GM23338 (cell line): ENCODE measurements around the gene CMYA5. TPM values are rescaled to one million over a fixed set of nuclear protein-coding genes. Genes with fewer than 3 reads are reported as not detected.

Experiments used
- ATAC-seq: fragments of 200-7000 bp; cut with Tn5 transposase; 3 replicates; pipeline ENCODE4 v1.9.1; 2020
- DNase-seq: peaks from one replicate; pipeline ENCODE4 v3.0.0-alpha.2; 2015; ENCODE audit warnings: low spot score
- H2AFZ ChIP-seq: fragments of 200-600 bp; sonication (generic); 2 replicates; pipeline ENCODE4 v1.8.0; 2016; ENCODE audit warnings: antibody characterized with exemption, mild to moderate bottlenecking, moderate library complexity
- H3F3A ChIP-seq: fragments of 200-600 bp; sonication (generic); replicated peaks from 2 replicates; pipeline ENCODE4 v1.8.0; 2017; ENCODE audit warnings: antibody characterized with exemption, mixed run types, low read depth
- H3K27ac ChIP-seq: fragments of 200-600 bp; sonication (generic); 2 replicates; pipeline ENCODE4 v1.6.1; 2016; ENCODE audit warnings: low read depth
- H3K27me3 ChIP-seq: fragments of 200-600 bp; sonication (generic); 2 replicates; pipeline ENCODE4 v1.8.0; 2016; ENCODE audit warnings: mild to moderate bottlenecking, mixed run types, moderate library complexity; ENCODE audit not compliant: insufficient read depth
- H3K36me3 ChIP-seq: fragments of 200-600 bp; sonication (generic); 2 replicates; pipeline ENCODE4 v1.8.0; 2016; ENCODE audit warnings: mild to moderate bottlenecking; ENCODE audit not compliant: insufficient read depth
- H3K4me1 ChIP-seq: fragments of 200-600 bp; sonication (generic); 2 replicates; pipeline ENCODE4 v1.8.0; 2016; ENCODE audit warnings: mild to moderate bottlenecking, moderate library complexity; ENCODE audit not compliant: insufficient read depth
- H3K4me2 ChIP-seq: fragments of 200-600 bp; sonication (generic); 2 replicates; pipeline ENCODE4 v1.7.1; 2017; ENCODE audit warnings: mixed run types
- H3K4me3 ChIP-seq: fragments of 200-600 bp; sonication (generic); 2 replicates; pipeline ENCODE4 v1.6.1; 2016; ENCODE audit warnings: mixed run types
- H3K79me2 ChIP-seq: fragments of 200-600 bp; sonication (generic); replicated peaks from 2 replicates; pipeline ENCODE4 v1.8.0; 2017; ENCODE audit warnings: mild to moderate bottlenecking; ENCODE audit not compliant: insufficient read depth
- H3K9me2 ChIP-seq: fragments of 200-600 bp; sonication (generic); 2 replicates; pipeline ENCODE4 v1.8.0; 2017; ENCODE audit not compliant: insufficient read depth
- H4K20me1 ChIP-seq: fragments of 200-600 bp; sonication (generic); replicated peaks from 2 replicates; pipeline ENCODE4 v1.8.0; 2017; ENCODE audit warnings: mild to moderate bottlenecking; ENCODE audit not compliant: insufficient read depth
- H3K27ac Mint-ChIP-seq: 2 replicates; pipeline ENCODE4 v1.8.0; 2020; ENCODE audit warnings: inconsistent platforms, mild to moderate bottlenecking, moderate library complexity, mixed read lengths
- H3K27me3 Mint-ChIP-seq: 3 replicates; pipeline ENCODE4 v1.8.0; 2022; ENCODE audit warnings: low read depth, mild to moderate bottlenecking, moderate library complexity, mixed read lengths, inconsistent platforms; ENCODE audit not compliant: insufficient read depth, poor library complexity
- H3K36me3 Mint-ChIP-seq: 3 replicates; pipeline ENCODE4 v1.8.0; 2021; ENCODE audit warnings: low read depth, mild to moderate bottlenecking, inconsistent platforms, moderate library complexity, mixed read lengths
- H3K4me1 Mint-ChIP-seq: 3 replicates; pipeline ENCODE4 v1.8.0; 2020; ENCODE audit warnings: mild to moderate bottlenecking, inconsistent platforms, mixed read lengths
- H3K4me3 Mint-ChIP-seq: 3 replicates; pipeline ENCODE4 v1.8.0; 2021; ENCODE audit warnings: moderate library complexity, mild to moderate bottlenecking, inconsistent platforms, mixed read lengths
- H3K9me3 Mint-ChIP-seq: 3 replicates; pipeline ENCODE4 v1.8.0; 2020; ENCODE audit warnings: moderate library complexity, mild to moderate bottlenecking, inconsistent platforms, mixed read lengths
- CREB1 ChIP-seq: fragments of 250-450 bp; sonication (Bioruptor Pico); IDR thresholded peaks from 2 replicates; pipeline ENCODE4 v1.5.0; 2020; ENCODE audit warnings: low read depth, mild to moderate bottlenecking, moderate library complexity
- CTCF ChIP-seq, 2 experiments: fragments of 200-600 bp in 1 of 2; sonication (generic) in 1 of 2; conservative IDR thresholded peaks; 2 replicates each; pipeline versions ENCODE4 v1.5.1 to v1.6.1; 2016 to 2017; ENCODE audit warnings: antibody characterized with exemption in 2 of 2, low read depth in 2 of 2, mild to moderate bottlenecking in 2 of 2, moderate library complexity in 1 of 2
- ETS1 ChIP-seq: IDR thresholded peaks from 2 replicates; pipeline ENCODE4 v1.6.1; 2016; ENCODE audit warnings: antibody characterized with exemption
- EZH2 ChIP-seq: fragments of 200-600 bp; sonication (generic); IDR thresholded peaks from one replicate; pipeline ENCODE4 v1.8.0; 2017; ENCODE audit warnings: antibody characterized with exemption, mild to moderate bottlenecking, low read depth; ENCODE audit not compliant: unreplicated experiment
- EZH2phosphoT487 ChIP-seq: fragments of 200-600 bp; sonication (generic); IDR thresholded peaks from one replicate; pipeline ENCODE4 v1.8.1; 2018; ENCODE audit warnings: antibody characterized with exemption; ENCODE audit not compliant: unreplicated experiment
- JUNB ChIP-seq: IDR thresholded peaks from one replicate; pipeline ENCODE4 v1.6.1; 2016; ENCODE audit warnings: antibody characterized with exemption; ENCODE audit not compliant: unreplicated experiment
- NANOG ChIP-seq: IDR thresholded peaks from 2 replicates; pipeline ENCODE4 v1.6.1; 2016; ENCODE audit warnings: antibody characterized with exemption, borderline replicate concordance
- POLR2AphosphoS5 ChIP-seq: IDR thresholded peaks from 2 replicates; pipeline ENCODE4 v1.6.1; 2016; ENCODE audit warnings: antibody characterized with exemption, low read depth
- REST ChIP-seq: IDR thresholded peaks from one replicate; pipeline ENCODE4 v1.6.1; 2018; ENCODE audit warnings: antibody characterized with exemption; ENCODE audit not compliant: unreplicated experiment
- STAT1 ChIP-seq: IDR thresholded peaks from one replicate; pipeline ENCODE4 v1.6.1; 2016; ENCODE audit warnings: antibody characterized with exemption; ENCODE audit not compliant: unreplicated experiment
- ZNF114 ChIP-seq: fragments of 250-450 bp; sonication (Bioruptor Pico); IDR thresholded peaks from 2 replicates; pipeline ENCODE4 v1.5.0; 2020; ENCODE audit warnings: mild to moderate bottlenecking, moderate library complexity
- ZNF331 ChIP-seq: fragments of 250-450 bp; sonication (Bioruptor Pico); IDR thresholded peaks from 2 replicates; pipeline ENCODE4 v1.5.0; 2020; ENCODE audit warnings: low read depth, mild to moderate bottlenecking, moderate library complexity
- ZNF462 ChIP-seq: fragments of 250-450 bp; sonication (Bioruptor Pico); IDR thresholded peaks from 2 replicates; pipeline ENCODE4 v1.5.0; 2020; ENCODE audit warnings: mild to moderate bottlenecking, moderate library complexity
- polyA plus RNA-seq: library from polyadenylated mRNA; unstranded; fragments of >200 nt; fragmentation: Nextera tagmentation; extraction: Ambion mirVana; gene quantifications from 2 replicates; pipeline ENCODE4 v1.2.1, GENCODE V29; 2016
- total RNA-seq: library from RNA; depleted of rRNA; stranded (reverse); fragments of >200 nt; shearing (Covaris generic); gene quantifications from 2 replicates; pipeline ENCODE4 v1.2.3, GENCODE V29; 2014

The CMYA5 gene
- total and polyA plus RNA-seq, 2 experiments from 2014 or later, result 0.45 to 0.49 TPM

DNA sequence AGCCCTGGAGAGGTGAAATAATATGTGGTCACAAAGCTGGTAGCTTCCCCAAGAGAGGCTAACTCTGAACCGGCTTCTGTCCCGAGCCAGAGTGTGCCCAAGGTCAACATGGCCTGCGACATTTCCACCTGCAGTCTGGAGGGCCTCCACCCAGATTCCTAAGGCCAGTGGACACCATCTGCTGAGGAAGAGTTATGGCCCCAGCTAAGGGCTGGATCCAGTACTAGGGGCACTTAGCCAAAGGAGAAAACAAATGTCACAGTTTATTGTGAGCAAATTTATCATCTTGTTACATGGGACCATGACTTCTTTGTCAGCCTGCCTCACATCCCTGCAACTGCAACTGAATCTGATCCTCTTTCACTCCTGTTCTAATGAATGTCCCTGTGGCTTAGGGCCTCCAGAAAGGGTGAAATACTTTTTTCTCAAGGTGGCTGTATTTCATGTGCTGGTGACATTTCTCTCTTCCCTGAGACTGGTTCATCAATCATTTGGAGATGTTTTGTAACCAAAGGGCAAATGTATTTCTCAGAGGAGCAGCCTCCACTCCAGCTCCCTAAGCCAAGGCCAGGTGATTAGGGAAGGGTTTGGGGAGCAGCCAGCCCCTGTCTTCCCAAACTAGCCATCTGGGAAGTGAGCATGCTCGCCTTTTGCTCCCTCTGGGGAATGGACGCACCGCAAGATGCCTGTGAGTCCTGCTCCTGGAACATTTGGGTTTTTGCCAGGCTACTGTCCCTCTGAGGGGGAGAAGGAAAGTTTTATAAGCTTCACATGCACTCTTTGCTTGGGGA lies 148.3 kb downstream of the CMYA5 start:
- Histone ChIP-seq H3K36me3 (no peaks in the 10 kb centered on the region), H3K27me3 (no peaks in the 10 kb centered on the region), H3K4me3 (no peak overlapping the region), H3K4me2 (no peak overlapping the region), H3K27ac (no peak overlapping the region), H4K20me1 (no peaks in the 10 kb centered on the region), H3F3A (no peaks in the 10 kb centered on the region), H3K9me2 (no peaks in the 10 kb centered on the region), H2AFZ (peak overlapping the region; percentile 63), H3K4me1 (no peaks in the 10 kb centered on the region), H3K79me2 (no peaks in the 10 kb centered on the region)
- no peak overlapping the region for H3K4me3 Mint-ChIP-seq
- peaks cover 7% of the 10 kb centered on the region for H3K4me1 Mint-ChIP-seq
- no peak for TF ChIP-seq CTCF (conservative IDR thresholded peaks at IDR 0.05; ENCODE audit: low read depth in 2 of 2)
- no peak for TF ChIP-seq EZH2phosphoT487
- TF ChIP-seq STAT1, result no peak
- TF ChIP-seq EZH2, result no peak
- TF ChIP-seq JUNB, result no peak
- TF ChIP-seq POLR2AphosphoS5, result no peak
- no peak for TF ChIP-seq ZNF114 (CRISPR knock-in tag)
- TF ChIP-seq REST, result no peak
- TF ChIP-seq CREB1, result no peak
- TF ChIP-seq NANOG, result no peak
- no peak for TF ChIP-seq ETS1
- no peak for TF ChIP-seq ZNF331 (CRISPR knock-in tag)
- no peak for TF ChIP-seq ZNF462 (CRISPR knock-in tag)
- H3K9me3 Mint-ChIP-seq, result no peaks in the 10 kb centered on the region
- no peak overlapping the region for H3K27ac Mint-ChIP-seq
- DNase-seq (no peak), ATAC-seq (no peak)
- H3K27me3 Mint-ChIP-seq, result peaks cover 2% of the 10 kb centered on the region
- H3K36me3 Mint-ChIP-seq, result no peaks in the 10 kb centered on the region
